B cell (primary cell): Measurements from ENCODE around the gene DCAF7. TPM values are rescaled to one million over a fixed set of nuclear protein-coding genes. Genes with fewer than 3 reads are reported as not detected.

Experiments
- ATAC-seq: fragments of 200-7000 bp; cut with Tn5 transposase; one replicate; pipeline ENCODE4 v1.10.0; 2021; ENCODE audit warnings: low read depth, mild to moderate bottlenecking, moderate number of reproducible peaks, moderate library complexity
- CTCF ChIA-PET: fragments of 350-600 bp; sonication (Branson Sonifier 250); formaldehyde crosslinking; loops from one replicate; lab custom pipeline; 2021; ENCODE audit warnings: antibody characterized with exemption, inconsistent platforms; lab: Charles Lee
- POLR2A ChIA-PET: fragments of 350-600 bp; sonication (Branson Sonifier 250); formaldehyde crosslinking; loops from one replicate; lab custom pipeline; 2021; ENCODE audit warnings: antibody characterized with exemption; lab: Charles Lee
- DNase-seq: peaks from one replicate; pipeline ENCODE4 v3.0.0; 2013
- H2AFZ ChIP-seq: 2 replicates; pipeline ENCODE4 v1.6.1; 2012; ENCODE audit warnings: mild to moderate bottlenecking, low read depth, low read length; ENCODE audit not compliant: insufficient read depth, poor library complexity, severe bottlenecking
- H3K27ac ChIP-seq, 2 donors: 1 replicate in 1 of 2; 2 replicates in 1 of 2; pipeline ENCODE4 v1.5.1; 2012 to 2013; ENCODE audit warnings: low read length in 2 of 2, mild to moderate bottlenecking in 2 of 2, moderate library complexity in 1 of 2
- H3K27me3 ChIP-seq, 4 experiments: fragments of 200-600 bp in 1 of 4; sonication (generic) in 1 of 4; replicated peaks in 1 of 4; 1 replicate in 2 of 4; 2 replicates in 2 of 4; pipeline versions ENCODE4 v1.6.1 to v1.7.0; 2013 to 2016; ENCODE audit warnings: low read length in 3 of 4, mild to moderate bottlenecking in 2 of 4, mixed read lengths in 1 of 4, moderate library complexity in 1 of 4; ENCODE audit not compliant: insufficient read depth in 4 of 4, control insufficient read depth in 3 of 4; ENCODE audit errors: control extremely low read depth in 1 of 4
- H3K36me3 ChIP-seq, 2 experiments: replicated peaks in 1 of 2; 1 replicate in 1 of 2; 2 replicates in 1 of 2; pipeline versions ENCODE4 v1.6.1 to v1.7.1; 2013; ENCODE audit warnings: low read length in 1 of 2; ENCODE audit not compliant: insufficient read depth in 2 of 2, control insufficient read depth in 1 of 2; ENCODE audit errors: control extremely low read depth in 1 of 2, extremely low read depth in 1 of 2
- H3K4me1 ChIP-seq, 2 donors: fragments of 200-600 bp in 1 of 2; sonication (generic) in 1 of 2; 1 replicate in 1 of 2; 2 replicates in 1 of 2; pipeline versions ENCODE4 v1.5.1 to v1.6.1; 2013 to 2017; ENCODE audit warnings: low read length in 2 of 2; ENCODE audit not compliant: control insufficient read depth in 2 of 2, insufficient read depth in 2 of 2
- H3K4me2 ChIP-seq: replicated peaks from 2 replicates; pipeline ENCODE3; 2012; ENCODE audit warnings: mild to moderate bottlenecking, low read depth, low read length; ENCODE audit not compliant: poor library complexity, severe bottlenecking
- H3K4me3 ChIP-seq, 5 experiments: fragments of 200-600 bp in 1 of 5; sonication (generic) in 1 of 5; 1 replicate in 3 of 5; 2 replicates in 2 of 5; pipeline versions ENCODE4 v1.5.1 to v1.7.0; 2011 to 2016; ENCODE audit warnings: low read length in 4 of 5, mild to moderate bottlenecking in 4 of 5, low read depth in 2 of 5, control low read depth in 1 of 5, moderate library complexity in 1 of 5; ENCODE audit not compliant: insufficient read depth in 1 of 5; ENCODE audit errors: control extremely low read depth in 1 of 5, extremely low read depth in 1 of 5
- H3K79me2 ChIP-seq: fragments of 200-600 bp; sonication (generic); one replicate; pipeline ENCODE4 v1.6.0; 2016; ENCODE audit warnings: low read length; ENCODE audit not compliant: control insufficient read depth, insufficient read depth
- H3K9ac ChIP-seq: fragments of 200-600 bp; sonication (generic); 2 replicates; pipeline ENCODE4 v1.6.1; 2017; ENCODE audit warnings: mild to moderate bottlenecking, low read length, moderate library complexity
- H3K9me3 ChIP-seq, 3 donors: one replicate each; pipeline versions ENCODE4 v1.6.1 to v1.7.1; 2013; ENCODE audit warnings: low read length in 2 of 3; ENCODE audit not compliant: control insufficient read depth in 2 of 3, insufficient read depth in 1 of 3; ENCODE audit errors: control extremely low read depth in 1 of 3
- H4K20me1 ChIP-seq: 2 replicates; pipeline ENCODE4 v1.6.0; 2012; ENCODE audit warnings: mild to moderate bottlenecking, low read length; ENCODE audit not compliant: insufficient read depth, control insufficient read depth, poor library complexity, severe bottlenecking
- H3K27ac Mint-ChIP-seq: one replicate; pipeline ENCODE4 v1.8.0; 2021; ENCODE audit warnings: mixed read lengths
- H3K27me3 Mint-ChIP-seq: one replicate; pipeline ENCODE4 v1.8.0; 2021; ENCODE audit warnings: mixed read lengths
- H3K4me1 Mint-ChIP-seq: one replicate; pipeline ENCODE4 v1.8.0; 2021; ENCODE audit warnings: mixed read lengths
- H3K4me3 Mint-ChIP-seq: one replicate; pipeline ENCODE4 v1.8.0; 2021; ENCODE audit warnings: mixed read lengths
- H3K9me3 Mint-ChIP-seq: one replicate; pipeline ENCODE4 v1.8.0; 2022; ENCODE audit warnings: mixed read lengths; ENCODE audit not compliant: insufficient read depth
- CTCF ChIP-seq: fragments of 200-600 bp; IDR thresholded peaks from one replicate; pipeline ENCODE4 v1.8.0; 2022; ENCODE audit warnings: antibody characterized with exemption, mild to moderate bottlenecking
- EZH2 ChIP-seq: IDR thresholded peaks from 2 replicates; pipeline ENCODE4 v1.6.1; 2012; ENCODE audit warnings: borderline replicate concordance, low read depth, mild to moderate bottlenecking, moderate library complexity, low read length; ENCODE audit not compliant: insufficient read depth, poor library complexity, severe bottlenecking
- WGBS: methylation state at CpG from one replicate; pipeline ENCODE4 v1.1.5; 2013; ENCODE audit warnings: missing lambda C conversion rate; ENCODE audit not compliant: insufficient coverage; 5-methylcytosine and 5-hydroxymethylcytosine counted together
- intact Hi-C: fragments of 100-400 bp; cut with micrococcal nuclease; formaldehyde crosslinking; loops from one replicate; pipeline ENCODE4 v1.10.0; 2022
- polyA plus RNA-seq: library from polyadenylated mRNA; depleted of rRNA; stranded (reverse); fragments of >200 nt; gene quantifications from 2 replicates; pipeline ENCODE4 v1.2.3, GENCODE V29; 2012
- total RNA-seq, 2 donors: library from RNA; stranded (reverse); fragments of 120-200 nt in 1 of 2; gene quantifications; 1 replicate in 1 of 2; 2 replicates in 1 of 2; pipeline versions ENCODE4 v1.2.3 to v1.2.4, GENCODE V29; 2013 to 2022

The DCAF7 gene
- total and polyA plus RNA-seq, 2 donors (not counting 1 experiment from before 2014, with no cell fraction given) = 55.1 to 84.7 TPM

- peaks cover 50% of the 10 kb centered on the region for H4K20me1 ChIP-seq
- H3K27me3 ChIP-seq = no peaks in the 10 kb centered on the region
- no peaks in the 10 kb centered on the region for H3K9me3 ChIP-seq
- H3K27me3 Mint-ChIP-seq = no peaks in the 10 kb centered on the region
- H3K4me1 ChIP-seq = peaks cover 0 to 5% of the 10 kb centered on the region in 2 donors
- H3K9ac ChIP-seq = no peak overlapping the region
- H3K4me3 ChIP-seq = no peak overlapping the region
- peaks cover 30% of the 10 kb centered on the region for H3K4me1 Mint-ChIP-seq
- H3K27ac Mint-ChIP-seq = no peak overlapping the region
- CTCF ChIA-PET = interaction anchor here (0.5 to 1.0 kb wide), 2 partner anchors 51 to 79 kb away, joined by 3 to 4 read pairs; no protein-coding TSS in a partner anchor
- H3K4me3 Mint-ChIP-seq = no peak overlapping the region
- ATAC-seq = no peak
- no peak overlapping the region for H3K27ac ChIP-seq
- WGBS = 100% methylated on average over 2 of the region's 3 CpGs
- H2AFZ ChIP-seq = no peak overlapping the region
- no peak for DNase-seq
- TF ChIP-seq CTCF = no peak
- TF ChIP-seq EZH2 = no peak
- intact Hi-C loops = no loop called here
- POLR2A ChIA-PET = no interaction called here
- peaks cover 66% of the 10 kb centered on the region for H3K79me2 ChIP-seq
- peaks cover 3 to 42% of the 10 kb centered on the region in 2 experiments for H3K36me3 ChIP-seq
- H3K9me3 Mint-ChIP-seq = no peaks in the 10 kb centered on the region
- H3K4me2 ChIP-seq = no peak overlapping the region
Observed at GRCh38 chr17:63631062-63631461, 80.8 kb downstream of the DCAF7 start.

GRCh38 chr17:63631626-63632025 is 81.3 kb downstream of the DCAF7 start:
- CTCF ChIA-PET = interaction anchor here (0.5 kb wide), 1 partner anchor 52 kb away, joined by 4 read pairs; no protein-coding TSS in a partner anchor
- POLR2A ChIA-PET = no interaction called here
- TF ChIP-seq EZH2 (no peak), CTCF (no peak)
- Histone ChIP-seq H3K27ac (no peak overlapping the region), H3K79me2 (peaks cover 64% of the 10 kb centered on the region), H3K27me3 (no peaks in the 10 kb centered on the region), H3K4me2 (no peak overlapping the region), H3K4me1 (peaks cover 0 to 3% of the 10 kb centered on the region in 2 donors), H2AFZ (no peak overlapping the region), H4K20me1 (peaks cover 46% of the 10 kb centered on the region), H3K9ac (no peak overlapping the region), H3K4me3 (no peak overlapping the region), H3K9me3 (no peaks in the 10 kb centered on the region), H3K36me3 (peaks cover 3 to 48% of the 10 kb centered on the region in 2 experiments)
- DNase-seq (no peak), ATAC-seq (no peak)
- no peak overlapping the region for H3K4me3 Mint-ChIP-seq
- intact Hi-C loops = no loop called here
- no peak overlapping the region for H3K27ac Mint-ChIP-seq
- peaks cover 26% of the 10 kb centered on the region for H3K4me1 Mint-ChIP-seq
- 100% methylated on average over 1 of the region's 1 CpG for WGBS
- H3K27me3 Mint-ChIP-seq = no peaks in the 10 kb centered on the region
- H3K9me3 Mint-ChIP-seq = no peaks in the 10 kb centered on the region
